Natural killer cell (primary cell): Measurements from ENCODE around the gene DDN. TPM values are rescaled to one million over a fixed set of nuclear protein-coding genes. Genes with fewer than 3 reads are reported as not detected.
A peak's percentile ranks its signal among the peaks of the same experiment; 100 is the strongest.

ENCODE experiments used
- ATAC-seq, 3 donors: fragments of 150-1000 bp in 2 of 3; fragments of 200-7000 bp in 1 of 3; cut with Tn5 transposase; 1 replicate in 1 of 3; 2 replicates in 2 of 3; pipeline ENCODE4 v1.10.0; 2021; ENCODE audit warnings: mild to moderate bottlenecking in 2 of 3, moderate library complexity in 2 of 3
- DNase-seq, 2 donors: peaks; one replicate each; pipeline versions ENCODE4 v3.0.0 to v3.0.0-alpha.2; 2013 to 2021; ENCODE audit warnings: mixed read lengths in 1 of 2
- H3K27ac ChIP-seq: one replicate; pipeline ENCODE4 v1.5.1; 2013; ENCODE audit warnings: mild to moderate bottlenecking, low read length
- H3K27me3 ChIP-seq: one replicate; pipeline ENCODE4 v1.6.1; 2013; ENCODE audit warnings: low read length; ENCODE audit not compliant: control insufficient read depth, insufficient read depth
- H3K36me3 ChIP-seq: one replicate; pipeline ENCODE4 v1.6.1; 2013; ENCODE audit warnings: low read length; ENCODE audit not compliant: control insufficient read depth, insufficient read depth
- H3K4me1 ChIP-seq: one replicate; pipeline ENCODE4 v1.6.1; 2013; ENCODE audit warnings: low read length; ENCODE audit not compliant: control insufficient read depth, insufficient read depth
- H3K4me3 ChIP-seq: one replicate; pipeline ENCODE4 v1.5.1; 2013; ENCODE audit warnings: low read length
- H3K9me3 ChIP-seq: one replicate; pipeline ENCODE4 v1.6.1; 2013; ENCODE audit warnings: low read length; ENCODE audit not compliant: control insufficient read depth, insufficient read depth
- H3K27ac Mint-ChIP-seq, 2 donors: one replicate each; pipeline ENCODE4 v1.8.0; 2022; ENCODE audit warnings: mild to moderate bottlenecking in 2 of 2, mixed read lengths in 2 of 2, moderate library complexity in 1 of 2
- H3K27me3 Mint-ChIP-seq, 2 donors: one replicate each; pipeline ENCODE4 v1.8.0; 2022; ENCODE audit warnings: low read depth in 2 of 2, mixed read lengths in 2 of 2
- H3K36me3 Mint-ChIP-seq: one replicate; pipeline ENCODE4 v1.8.0; 2022; ENCODE audit warnings: mixed read lengths
- H3K4me1 Mint-ChIP-seq, 2 donors: one replicate each; pipeline ENCODE4 v1.8.0; 2022; ENCODE audit warnings: mixed read lengths in 2 of 2
- H3K4me3 Mint-ChIP-seq: one replicate; pipeline ENCODE4 v1.8.0; 2022; ENCODE audit warnings: mild to moderate bottlenecking, moderate library complexity, mixed read lengths
- H3K9me3 Mint-ChIP-seq, 2 donors: one replicate each; pipeline ENCODE4 v1.8.0; 2022; ENCODE audit warnings: mixed read lengths in 2 of 2
- WGBS: methylation state at CpG from one replicate; pipeline ENCODE4 v1.1.7; 2013; ENCODE audit warnings: missing lambda C conversion rate; ENCODE audit not compliant: insufficient coverage; 5-methylcytosine and 5-hydroxymethylcytosine counted together
- intact Hi-C: fragments of 100-400 bp; cut with micrococcal nuclease; formaldehyde crosslinking; loops from one replicate; pipeline ENCODE4 v1.14.2; 2022
- total RNA-seq, 4 donors: library from RNA; stranded (reverse); fragments of 120-200 nt in 1 of 4; gene quantifications; one replicate each; pipeline versions ENCODE4 v1.2.3 to v1.2.4, GENCODE V29; 2013 to 2022
- TF ChIP-seq, protein P1 (sequence below): fragments of 200-600 bp; IDR thresholded peaks from one replicate; pipeline ENCODE4 v1.8.0; 2022; ENCODE audit warnings: antibody characterized with exemption

Gene DDN
- total RNA-seq, 3 donors from 2014 or later (not counting 1 experiment from before 2014, with no cell fraction given), result 1.1 to 3.4 (median 1.4) TPM

DNA sequence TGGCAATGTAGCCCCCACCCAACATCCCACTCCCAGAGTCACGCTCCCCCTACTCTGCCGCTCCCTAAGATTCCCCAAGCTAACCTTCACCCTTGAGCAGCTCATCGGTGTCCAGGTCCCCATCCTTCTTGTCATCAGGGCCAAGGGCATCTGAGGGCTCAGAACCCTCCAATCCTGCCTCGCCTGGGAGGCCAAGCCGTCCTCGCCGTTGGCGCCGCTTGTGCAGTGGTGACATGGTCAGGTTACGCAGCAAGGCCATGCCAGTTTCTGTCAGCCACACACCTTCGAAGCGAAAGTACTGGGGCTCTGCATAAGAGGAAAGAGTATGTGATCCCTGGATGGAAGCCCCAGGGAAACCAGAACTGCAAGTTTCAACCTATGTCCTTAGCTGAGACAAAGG is 45.5 kb upstream of the DDN start:
- peaks cover 6 to 16% of the 10 kb centered on the region in 2 donors for H3K4me1 Mint-ChIP-seq
- intact Hi-C loops, result loop anchor here (5.0 kb wide), 1 partner anchor 47 kb away; the partner anchor contains the start of gene DDN

DNA sequence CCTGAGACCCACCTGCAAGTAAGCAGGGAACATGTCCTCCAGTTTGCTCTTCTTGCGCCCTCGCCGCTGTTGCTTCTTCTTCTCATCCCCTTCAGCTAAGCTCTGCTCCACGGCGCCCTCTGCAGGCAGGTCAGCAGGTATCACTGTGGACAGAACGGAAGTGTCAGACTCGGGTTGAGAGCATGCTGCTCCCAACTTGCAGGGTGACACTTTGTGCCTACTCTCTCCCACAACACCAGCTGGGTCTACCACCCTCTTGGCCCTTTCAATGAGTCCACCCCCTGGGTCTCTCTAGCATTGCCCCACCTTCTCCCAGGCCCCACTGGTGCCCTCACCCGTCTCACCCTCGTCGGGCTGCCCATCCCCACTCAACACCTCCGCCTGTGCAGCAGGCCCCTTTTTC is 44.7 kb upstream of the DDN start:
- H3K4me1 ChIP-seq, result no peaks in the 10 kb centered on the region
- intact Hi-C loops, result loop anchor here (5.0 kb wide), 1 partner anchor 47 kb away; the partner anchor contains the start of gene DDN
- no peaks in the 10 kb centered on the region for H3K9me3 Mint-ChIP-seq
- no peaks in the 10 kb centered on the region for H3K27me3 ChIP-seq
- no peaks in the 10 kb centered on the region for H3K9me3 ChIP-seq
- H3K4me3 ChIP-seq, result no peak overlapping the region
- 63% methylated on average over 11 of the region's 11 CpGs for WGBS
- peaks cover 21% of the 10 kb centered on the region for H3K36me3 Mint-ChIP-seq
- peak overlapping the region; percentile 81 to 82 for H3K27ac Mint-ChIP-seq
- H3K36me3 ChIP-seq, result peaks cover 90% of the 10 kb centered on the region
- peak; percentile 77 to 90 for DNase-seq
- no peak overlapping the region for H3K27ac ChIP-seq
- no peaks in the 10 kb centered on the region for H3K27me3 Mint-ChIP-seq
- no peak overlapping the region for H3K4me3 Mint-ChIP-seq
- TF ChIP-seq, protein P1, sequence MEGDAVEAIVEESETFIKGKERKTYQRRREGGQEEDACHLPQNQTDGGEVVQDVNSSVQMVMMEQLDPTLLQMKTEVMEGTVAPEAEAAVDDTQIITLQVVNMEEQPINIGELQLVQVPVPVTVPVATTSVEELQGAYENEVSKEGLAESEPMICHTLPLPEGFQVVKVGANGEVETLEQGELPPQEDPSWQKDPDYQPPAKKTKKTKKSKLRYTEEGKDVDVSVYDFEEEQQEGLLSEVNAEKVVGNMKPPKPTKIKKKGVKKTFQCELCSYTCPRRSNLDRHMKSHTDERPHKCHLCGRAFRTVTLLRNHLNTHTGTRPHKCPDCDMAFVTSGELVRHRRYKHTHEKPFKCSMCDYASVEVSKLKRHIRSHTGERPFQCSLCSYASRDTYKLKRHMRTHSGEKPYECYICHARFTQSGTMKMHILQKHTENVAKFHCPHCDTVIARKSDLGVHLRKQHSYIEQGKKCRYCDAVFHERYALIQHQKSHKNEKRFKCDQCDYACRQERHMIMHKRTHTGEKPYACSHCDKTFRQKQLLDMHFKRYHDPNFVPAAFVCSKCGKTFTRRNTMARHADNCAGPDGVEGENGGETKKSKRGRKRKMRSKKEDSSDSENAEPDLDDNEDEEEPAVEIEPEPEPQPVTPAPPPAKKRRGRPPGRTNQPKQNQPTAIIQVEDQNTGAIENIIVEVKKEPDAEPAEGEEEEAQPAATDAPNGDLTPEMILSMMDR, result peak; percentile 75
- H3K4me1 Mint-ChIP-seq, result peaks cover 6 to 16% of the 10 kb centered on the region in 2 donors
- ATAC-seq, result peak; percentile 80 to 92 (median 83)

More for the DNA sequence above, 45.5 kb upstream of the DDN start:
- Histone ChIP-seq H3K4me1 (no peaks in the 10 kb centered on the region), H3K4me3 (no peak overlapping the region), H3K36me3 (peaks cover 91% of the 10 kb centered on the region), H3K9me3 (no peaks in the 10 kb centered on the region), H3K27ac (no peak overlapping the region), H3K27me3 (no peaks in the 10 kb centered on the region)
- DNase-seq, result no peak
- no peak for ATAC-seq
- TF ChIP-seq, protein P1, result no peak
- Mint-ChIP-seq H3K27me3 (no peaks in the 10 kb centered on the region), H3K4me3 (no peak overlapping the region), H3K9me3 (no peaks in the 10 kb centered on the region), H3K36me3 (peaks cover 21% of the 10 kb centered on the region), H3K27ac (peak overlapping the region; percentile 50 to 82)
- WGBS, result 98% methylated on average over 12 of the region's 12 CpGs

- peaks cover 90% of the 10 kb centered on the region for H3K36me3 ChIP-seq
- peaks cover 19% of the 10 kb centered on the region for H3K36me3 Mint-ChIP-seq
- H3K4me1 ChIP-seq, result no peaks in the 10 kb centered on the region
- TF ChIP-seq, protein P1, result no peak
- intact Hi-C loops, result loop anchor here (5.0 kb wide), 1 partner anchor 46 kb away; the partner anchor contains the start of gene DDN
- DNase-seq, result no peak
- H3K27ac Mint-ChIP-seq, result peak overlapping the region; percentile 81 to 82
- 98% methylated on average over 4 of the region's 4 CpGs for WGBS
- no peak overlapping the region for H3K4me3 ChIP-seq
- no peaks in the 10 kb centered on the region for H3K9me3 ChIP-seq
- ATAC-seq, result no peak
- peaks cover 6 to 16% of the 10 kb centered on the region in 2 donors for H3K4me1 Mint-ChIP-seq
- no peak overlapping the region for H3K4me3 Mint-ChIP-seq
- H3K27ac ChIP-seq, result peak overlapping the region; percentile 16
- H3K27me3 ChIP-seq, result no peaks in the 10 kb centered on the region
- no peaks in the 10 kb centered on the region for H3K9me3 Mint-ChIP-seq
- no peaks in the 10 kb centered on the region for H3K27me3 Mint-ChIP-seq
Observed at GRCh38 chr12:49043241-49043640, 44.1 kb upstream of the DDN start.
